ENCODE results near the gene RAB27B.

RAB27B gene, protein sequence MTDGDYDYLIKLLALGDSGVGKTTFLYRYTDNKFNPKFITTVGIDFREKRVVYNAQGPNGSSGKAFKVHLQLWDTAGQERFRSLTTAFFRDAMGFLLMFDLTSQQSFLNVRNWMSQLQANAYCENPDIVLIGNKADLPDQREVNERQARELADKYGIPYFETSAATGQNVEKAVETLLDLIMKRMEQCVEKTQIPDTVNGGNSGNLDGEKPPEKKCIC

DNA sequence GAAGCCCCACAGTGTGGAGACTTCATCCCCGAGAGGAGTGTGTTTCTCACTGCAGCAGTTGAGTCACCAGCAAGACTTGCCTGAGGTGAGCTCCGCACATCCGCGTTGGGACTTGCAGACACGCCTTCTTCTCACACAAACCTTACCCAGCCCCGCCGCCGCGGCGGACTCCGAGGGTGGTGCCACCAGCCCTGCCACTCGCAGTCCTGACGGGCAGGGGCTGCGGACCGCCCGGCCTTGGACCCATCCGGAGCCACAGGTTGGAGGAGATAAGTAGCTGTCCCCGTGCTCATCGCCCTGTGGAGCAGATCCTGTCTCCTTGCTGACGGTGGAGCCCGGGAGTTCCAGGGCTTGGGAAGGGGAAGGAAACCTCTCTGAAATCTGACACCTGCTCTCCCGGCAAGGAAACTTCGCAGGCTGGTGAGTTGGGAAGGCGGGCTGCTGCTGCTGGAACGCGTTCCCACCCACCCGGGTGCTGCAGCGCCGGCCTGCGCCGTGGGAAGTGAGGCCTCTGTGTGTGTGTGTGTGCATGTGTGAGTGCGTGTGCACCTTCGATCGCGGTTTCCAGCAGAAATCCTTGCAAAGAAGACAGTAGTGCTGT lies at the start of gene RAB27B:
Gene RAB27B (plus strand): TSS at position 197 of the 601 bp plus-strand sequence. CDS start 49,109 bp downstream, outside the sequence.
- peak within 1 kb of the TSS; percentile 60 for H3K4me3 ChIP-seq (ENCODE audit: low read length)
- peak; percentile 53 for DNase-seq (ENCODE audit: low read depth)
- TF ChIP-seq, protein P1, sequence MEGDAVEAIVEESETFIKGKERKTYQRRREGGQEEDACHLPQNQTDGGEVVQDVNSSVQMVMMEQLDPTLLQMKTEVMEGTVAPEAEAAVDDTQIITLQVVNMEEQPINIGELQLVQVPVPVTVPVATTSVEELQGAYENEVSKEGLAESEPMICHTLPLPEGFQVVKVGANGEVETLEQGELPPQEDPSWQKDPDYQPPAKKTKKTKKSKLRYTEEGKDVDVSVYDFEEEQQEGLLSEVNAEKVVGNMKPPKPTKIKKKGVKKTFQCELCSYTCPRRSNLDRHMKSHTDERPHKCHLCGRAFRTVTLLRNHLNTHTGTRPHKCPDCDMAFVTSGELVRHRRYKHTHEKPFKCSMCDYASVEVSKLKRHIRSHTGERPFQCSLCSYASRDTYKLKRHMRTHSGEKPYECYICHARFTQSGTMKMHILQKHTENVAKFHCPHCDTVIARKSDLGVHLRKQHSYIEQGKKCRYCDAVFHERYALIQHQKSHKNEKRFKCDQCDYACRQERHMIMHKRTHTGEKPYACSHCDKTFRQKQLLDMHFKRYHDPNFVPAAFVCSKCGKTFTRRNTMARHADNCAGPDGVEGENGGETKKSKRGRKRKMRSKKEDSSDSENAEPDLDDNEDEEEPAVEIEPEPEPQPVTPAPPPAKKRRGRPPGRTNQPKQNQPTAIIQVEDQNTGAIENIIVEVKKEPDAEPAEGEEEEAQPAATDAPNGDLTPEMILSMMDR (conservative IDR thresholded peaks at IDR 0.05; ENCODE audit: low read length) = 0 out of 2 replicates have a peak, but pooled peaks have one; percentile 3

DNA sequence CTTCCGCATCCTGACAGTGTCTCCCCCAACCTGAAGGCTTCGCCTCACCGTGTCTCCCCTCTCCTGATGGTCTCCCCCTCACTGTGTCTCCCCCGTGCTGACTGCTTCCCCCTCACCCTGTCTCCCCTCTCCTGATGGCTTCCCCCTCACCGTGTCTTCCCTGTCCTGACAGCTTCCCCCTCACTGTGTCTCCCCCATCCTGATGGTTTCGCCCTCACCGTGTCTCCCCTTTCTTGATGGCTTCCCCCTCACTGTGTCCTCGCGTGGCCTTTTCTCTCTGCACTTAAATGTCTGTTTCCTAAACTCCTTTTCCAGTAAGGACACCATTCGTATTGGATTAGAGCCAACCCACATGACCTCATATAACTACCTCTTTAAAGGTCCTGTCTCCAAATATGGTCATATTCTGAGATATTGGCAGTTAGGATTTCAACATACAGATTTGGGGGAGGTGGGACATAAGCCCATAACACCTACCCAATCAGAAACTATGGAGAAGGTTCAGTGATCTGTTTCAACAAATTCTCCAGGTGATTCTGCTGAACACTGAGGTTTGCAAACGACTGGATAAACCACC lies 47.9 kb upstream of the RAB27B start:
- TF ChIP-seq, protein P1 (conservative IDR thresholded peaks at IDR 0.05; ENCODE audit: low read length) = no peak
- H3K4me3 ChIP-seq (ENCODE audit: low read length) = no peak overlapping the region
- DNase-seq (ENCODE audit: low read depth) = no peak

DNA sequence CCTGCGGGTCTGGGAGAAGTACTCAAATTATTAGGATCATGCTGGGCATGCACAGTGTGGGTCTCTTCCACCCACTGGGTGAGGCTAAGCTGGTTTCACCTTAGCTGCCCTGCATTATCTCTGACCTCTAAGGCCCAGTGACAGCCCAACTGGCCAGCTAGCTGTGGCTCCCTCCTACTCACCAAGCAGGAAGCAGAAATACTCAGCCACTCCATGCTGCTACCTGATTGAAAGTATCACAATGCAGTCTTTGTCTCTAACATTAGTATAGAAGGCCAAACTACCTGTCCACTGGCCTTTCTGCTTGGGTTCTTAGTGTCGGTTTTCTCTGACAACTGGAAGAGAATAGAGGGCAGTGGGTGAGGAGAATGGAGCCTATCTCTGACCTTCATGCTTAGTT lies 47.3 kb upstream of the RAB27B start:
- no peak overlapping the region for H3K4me3 ChIP-seq (ENCODE audit: low read length)
- TF ChIP-seq, protein P1 (conservative IDR thresholded peaks at IDR 0.05; ENCODE audit: low read length) = no peak
- no peak for DNase-seq (ENCODE audit: low read depth)

DNA sequence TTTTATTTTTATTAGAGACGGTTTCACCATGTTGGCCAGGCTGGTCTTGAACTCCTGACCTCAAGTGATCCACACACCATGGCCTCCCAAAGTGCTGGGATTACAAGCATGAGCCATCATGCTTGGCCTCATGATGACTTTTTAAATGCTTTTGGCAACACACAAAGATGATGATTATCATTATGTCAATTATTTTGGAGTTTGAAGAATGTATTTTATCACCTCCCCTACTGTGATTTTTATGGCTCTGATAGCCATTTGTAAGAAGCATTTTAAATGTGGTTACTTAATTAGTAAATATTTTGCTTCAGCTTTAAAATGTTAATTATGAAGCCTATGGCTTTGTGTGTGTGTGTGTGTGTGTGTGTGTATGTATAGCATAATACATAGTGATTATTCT lies 45.1 kb upstream of the RAB27B start:
- TF ChIP-seq, protein P1 (conservative IDR thresholded peaks at IDR 0.05; ENCODE audit: low read length) = no peak
- no peak for DNase-seq (ENCODE audit: low read depth)
- no peak overlapping the region for H3K4me3 ChIP-seq (ENCODE audit: low read length)

DNA sequence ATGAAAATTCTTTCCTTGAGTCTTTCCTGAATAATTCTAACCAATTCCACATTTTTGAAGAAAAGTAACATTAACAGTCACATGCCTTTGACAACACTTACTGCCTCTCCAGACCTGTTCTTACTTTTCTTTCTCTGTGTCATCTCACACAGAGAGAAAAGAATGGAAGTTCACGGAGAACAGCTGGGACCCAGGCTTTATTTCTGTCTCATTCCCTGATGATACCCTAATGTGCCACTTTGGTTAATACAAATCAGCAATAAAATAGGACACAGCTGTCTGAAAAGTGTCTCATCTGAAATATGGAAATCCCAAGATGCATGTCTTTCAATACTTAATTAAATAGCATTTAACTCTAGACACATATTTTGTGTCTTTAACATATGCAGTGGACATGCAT lies 42.1 kb upstream of the RAB27B start:
- DNase-seq (ENCODE audit: low read depth) = no peak
- H3K4me3 ChIP-seq (ENCODE audit: low read length) = no peak overlapping the region
- TF ChIP-seq, protein P1 (conservative IDR thresholded peaks at IDR 0.05; ENCODE audit: low read length) = no peak

DNA sequence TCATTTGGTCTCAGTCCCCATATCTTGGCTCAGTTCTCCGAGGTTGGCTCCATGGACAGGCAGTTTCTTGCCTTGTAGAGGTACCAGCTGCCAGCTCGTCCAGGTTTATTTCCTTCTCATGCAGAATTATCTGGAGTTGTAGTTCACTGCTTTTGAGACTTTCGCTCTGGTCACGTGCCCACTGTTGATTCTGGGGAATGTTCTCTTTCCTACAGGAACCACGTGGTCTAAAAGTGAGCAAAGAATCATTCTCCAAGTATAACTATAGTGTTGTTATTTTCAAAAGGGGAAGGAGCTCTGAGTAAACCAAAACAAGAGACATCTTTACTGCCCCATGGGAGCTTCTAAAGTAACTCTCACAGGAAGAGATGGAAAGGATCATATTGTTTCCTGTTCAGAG lies 41.2 kb upstream of the RAB27B start:
- no peak overlapping the region for H3K4me3 ChIP-seq (ENCODE audit: low read length)
- TF ChIP-seq, protein P1 (conservative IDR thresholded peaks at IDR 0.05; ENCODE audit: low read length) = no peak
- DNase-seq (ENCODE audit: low read depth) = no peak

DNA sequence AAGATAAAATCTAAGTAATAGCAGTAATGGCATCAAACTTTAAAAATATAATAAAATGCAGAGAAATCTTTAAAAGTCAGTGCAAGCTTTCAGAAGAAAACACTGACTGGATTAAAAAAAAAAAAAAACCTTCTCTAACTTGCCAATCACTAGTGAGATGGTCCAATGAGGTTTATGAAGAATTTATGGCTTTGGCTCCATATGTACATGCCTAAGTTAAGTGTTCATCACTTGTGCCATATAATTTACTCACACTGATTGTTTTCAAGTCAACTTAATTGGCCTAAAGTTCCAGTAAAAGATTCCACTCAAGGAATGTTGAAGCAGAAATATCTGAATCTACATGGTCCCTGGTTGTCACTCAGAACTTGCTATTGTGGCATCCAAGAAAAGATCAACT lies 40.7 kb upstream of the RAB27B start:
- H3K4me3 ChIP-seq (ENCODE audit: low read length) = no peak overlapping the region
- TF ChIP-seq, protein P1 (conservative IDR thresholded peaks at IDR 0.05; ENCODE audit: low read length) = no peak
- peak; percentile 88 for DNase-seq (ENCODE audit: low read depth)
